Subcutaneous abdominal adipose tissue (tissue), 5 donors: ENCODE measurements around the gene ACOT7.
A peak's percentile ranks its signal among the peaks of the same experiment; 100 is the strongest.

ENCODE experiments used
- H3K27ac ChIP-seq: one replicate; pipeline ENCODE4 v1.7.0; 2013; ENCODE audit warnings: low read depth, mild to moderate bottlenecking, inconsistent platforms, low read length, moderate library complexity
- H3K27me3 ChIP-seq, 5 donors: one replicate each; pipeline ENCODE4 v1.7.0; 2013; ENCODE audit warnings: low read length in 5 of 5, inconsistent platforms in 1 of 5; ENCODE audit not compliant: control insufficient read depth in 5 of 5, insufficient read depth in 4 of 5
- H3K36me3 ChIP-seq, 5 donors: one replicate each; pipeline ENCODE4 v1.7.0; 2013; ENCODE audit warnings: low read length in 5 of 5; ENCODE audit not compliant: control insufficient read depth in 5 of 5, insufficient read depth in 5 of 5
- H3K4me1 ChIP-seq, 5 donors: one replicate each; pipeline ENCODE4 v1.7.0; 2013; ENCODE audit warnings: low read length in 5 of 5, mild to moderate bottlenecking in 3 of 5, moderate library complexity in 1 of 5; ENCODE audit not compliant: control insufficient read depth in 5 of 5, insufficient read depth in 5 of 5
- H3K4me3 ChIP-seq, 5 donors: one replicate each; pipeline ENCODE4 v1.7.0; 2013; ENCODE audit warnings: low read length in 5 of 5, low read depth in 1 of 5
- H3K9ac ChIP-seq, 5 donors: one replicate each; pipeline ENCODE4 v1.7.0; 2013; ENCODE audit warnings: low read length in 5 of 5, mild to moderate bottlenecking in 4 of 5, moderate library complexity in 3 of 5
- H3K9me3 ChIP-seq, 5 donors: one replicate each; pipeline ENCODE4 v1.7.0; 2013; ENCODE audit warnings: low read length in 5 of 5; ENCODE audit not compliant: control insufficient read depth in 5 of 5
- donor health status: healthy.
- donor health status: healthy.
- donor health status: healthy.
- donor health status: healthy.
- donor health status: healthy.

The ACOT7 gene

GRCh38 chr1:6247651-6248050 lies 145.9 kb downstream of the ACOT7 start:
- Histone ChIP-seq H3K27me3 (peaks cover 28 to 58% (median 49%) of the 10 kb centered on the region in 5 donors), H3K36me3 (no peaks in the 10 kb centered on the region), H3K27ac (no peak overlapping the region), H3K4me1 (peaks cover 0 to 35% (median 12%) of the 10 kb centered on the region in 5 donors), H3K9ac (no peak overlapping the region), H3K4me3 (no peak overlapping the region), H3K9me3 (no peaks in the 10 kb centered on the region)

GRCh38 chr1:6246497-6247467 lies 146.8 kb downstream of the ACOT7 start:
- peaks cover 28 to 59% (median 51%) of the 10 kb centered on the region in 5 donors for H3K27me3 ChIP-seq
- no peak overlapping the region for H3K9ac ChIP-seq
- H3K36me3 ChIP-seq, result no peaks in the 10 kb centered on the region
- peaks cover 0 to 41% (median 16%) of the 10 kb centered on the region in 5 donors for H3K4me1 ChIP-seq
- no peaks in the 10 kb centered on the region for H3K9me3 ChIP-seq
- H3K27ac ChIP-seq, result no peak overlapping the region
- no peak overlapping the region for H3K4me3 ChIP-seq

- Histone ChIP-seq H3K4me3 (no peak overlapping the region), H3K9me3 (no peaks in the 10 kb centered on the region), H3K9ac (no peak overlapping the region), H3K27me3 (peaks cover 31 to 62% (median 56%) of the 10 kb centered on the region in 5 donors), H3K27ac (no peak overlapping the region), H3K36me3 (no peaks in the 10 kb centered on the region), H3K4me1 (peaks cover 0 to 45% (median 18%) of the 10 kb centered on the region in 5 donors)
Measured at GRCh38 chr1:6245869-6246496, 147.6 kb downstream of the ACOT7 start.

GRCh38 chr1:6245086-6245868 lies 148.3 kb downstream of the ACOT7 start:
- Histone ChIP-seq H3K9me3 (no peaks in the 10 kb centered on the region), H3K4me3 (no peak overlapping the region), H3K27me3 (peaks cover 32 to 65% (median 59%) of the 10 kb centered on the region in 5 donors), H3K4me1 (peaks cover 0 to 45% (median 18%) of the 10 kb centered on the region in 5 donors), H3K36me3 (no peaks in the 10 kb centered on the region), H3K9ac (no peak overlapping the region), H3K27ac (no peak overlapping the region)

GRCh38 chr1:6244401-6245049 lies 149.0 kb downstream of the ACOT7 start:
- peaks cover 0 to 41% (median 18%) of the 10 kb centered on the region in 5 donors for H3K4me1 ChIP-seq
- H3K36me3 ChIP-seq, result no peaks in the 10 kb centered on the region
- no peak overlapping the region for H3K9ac ChIP-seq
- no peaks in the 10 kb centered on the region for H3K9me3 ChIP-seq
- H3K27ac ChIP-seq, result no peak overlapping the region
- H3K27me3 ChIP-seq, result peaks cover 34 to 71% (median 58%) of the 10 kb centered on the region in 5 donors
- no peak overlapping the region for H3K4me3 ChIP-seq

GRCh38 chr1:6243993-6244392 lies 149.6 kb downstream of the ACOT7 start, which contains the start of gene HES3:
TSS of gene HES3 (plus strand) at chr1:6244179. CDS start at chr1:6244366, 187 bp downstream.
- H3K9me3 ChIP-seq, result no peaks in the 10 kb centered on the region
- H3K4me3 ChIP-seq, result no peak within 1 kb of the TSS
- no peak within 1 kb of the TSS for H3K27ac ChIP-seq
- H3K4me1 ChIP-seq, result peaks cover 0 to 38% (median 15%) of the 10 kb centered on the region in 5 donors
- H3K36me3 ChIP-seq, result no peaks in the 10 kb centered on the region
- H3K9ac ChIP-seq, result no peak within 1 kb of the TSS
- peaks cover 38 to 76% (median 61%) of the 10 kb centered on the region in 5 donors for H3K27me3 ChIP-seq

GRCh38 chr1:6243053-6243834 lies 150.3 kb downstream of the ACOT7 start:
- Histone ChIP-seq H3K9ac (no peak overlapping the region), H3K4me3 (no peak overlapping the region), H3K4me1 (peaks cover 0 to 32% (median 12%) of the 10 kb centered on the region in 5 donors), H3K36me3 (no peaks in the 10 kb centered on the region), H3K27me3 (peaks cover 39 to 69% (median 57%) of the 10 kb centered on the region in 5 donors), H3K9me3 (no peaks in the 10 kb centered on the region), H3K27ac (no peak overlapping the region)

GRCh38 chr1:6241887-6242740 lies 151.5 kb downstream of the ACOT7 start:
- no peaks in the 10 kb centered on the region for H3K9me3 ChIP-seq
- no peak overlapping the region for H3K9ac ChIP-seq
- no peaks in the 10 kb centered on the region for H3K36me3 ChIP-seq
- H3K4me1 ChIP-seq, result peaks cover 0 to 32% (median 12%) of the 10 kb centered on the region in 5 donors
- H3K27me3 ChIP-seq, result peaks cover 34 to 65% (median 55%) of the 10 kb centered on the region in 5 donors
- H3K27ac ChIP-seq, result no peak overlapping the region
- H3K4me3 ChIP-seq, result peak overlapping the region in 1 of 5 donors; percentile 22
